ENCODE results near the gene SLC25A34.
A peak's percentile ranks its signal among the peaks of the same experiment; 100 is the strongest.

Gene SLC25A34

DNA sequence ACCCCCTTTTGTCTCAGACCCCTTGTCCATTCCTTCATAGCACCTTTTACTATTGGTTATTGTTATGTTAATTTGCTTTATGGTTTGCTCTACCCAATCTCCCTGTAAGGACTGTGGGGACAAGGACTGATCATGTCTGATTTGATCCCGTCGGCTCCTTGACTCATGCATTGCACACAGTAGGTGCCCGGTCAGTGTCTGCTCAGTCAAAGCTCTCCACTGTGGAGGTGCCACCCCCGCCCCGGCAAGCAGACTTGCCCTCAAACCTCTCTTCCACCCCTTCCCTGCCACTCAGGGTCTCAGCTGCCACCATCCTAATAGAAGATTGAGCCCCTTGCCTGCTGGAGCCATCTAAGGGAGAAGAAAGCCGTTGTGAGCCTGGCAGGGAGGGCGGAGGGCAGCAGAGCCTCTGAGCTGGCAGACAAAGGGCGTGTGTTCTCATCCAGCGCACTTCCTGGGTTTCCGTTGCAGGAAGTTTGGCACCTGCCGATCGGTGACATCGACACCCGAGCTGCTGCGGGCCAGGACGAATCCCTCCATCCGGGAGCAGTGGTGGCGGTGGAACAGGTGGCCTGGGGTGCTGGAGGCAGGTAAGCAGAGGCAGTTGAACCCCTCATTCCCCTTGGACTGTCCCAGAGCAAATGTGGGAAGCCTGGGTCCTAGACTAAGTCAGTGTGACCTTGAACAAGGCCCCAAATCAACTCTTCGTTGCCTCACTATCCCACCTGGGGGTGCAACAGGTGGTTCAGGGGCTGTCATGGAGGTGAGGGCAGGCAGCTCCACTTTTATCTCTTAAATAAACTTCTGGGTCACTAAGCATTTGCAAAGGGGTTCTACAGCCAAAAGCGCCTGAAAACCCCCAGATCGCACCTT lies 20.3 kb downstream of the SLC25A34 start:
- DNase-seq (ENCODE audit: low spot score) = peak; percentile 37
- TF ChIP-seq, protein P1, sequence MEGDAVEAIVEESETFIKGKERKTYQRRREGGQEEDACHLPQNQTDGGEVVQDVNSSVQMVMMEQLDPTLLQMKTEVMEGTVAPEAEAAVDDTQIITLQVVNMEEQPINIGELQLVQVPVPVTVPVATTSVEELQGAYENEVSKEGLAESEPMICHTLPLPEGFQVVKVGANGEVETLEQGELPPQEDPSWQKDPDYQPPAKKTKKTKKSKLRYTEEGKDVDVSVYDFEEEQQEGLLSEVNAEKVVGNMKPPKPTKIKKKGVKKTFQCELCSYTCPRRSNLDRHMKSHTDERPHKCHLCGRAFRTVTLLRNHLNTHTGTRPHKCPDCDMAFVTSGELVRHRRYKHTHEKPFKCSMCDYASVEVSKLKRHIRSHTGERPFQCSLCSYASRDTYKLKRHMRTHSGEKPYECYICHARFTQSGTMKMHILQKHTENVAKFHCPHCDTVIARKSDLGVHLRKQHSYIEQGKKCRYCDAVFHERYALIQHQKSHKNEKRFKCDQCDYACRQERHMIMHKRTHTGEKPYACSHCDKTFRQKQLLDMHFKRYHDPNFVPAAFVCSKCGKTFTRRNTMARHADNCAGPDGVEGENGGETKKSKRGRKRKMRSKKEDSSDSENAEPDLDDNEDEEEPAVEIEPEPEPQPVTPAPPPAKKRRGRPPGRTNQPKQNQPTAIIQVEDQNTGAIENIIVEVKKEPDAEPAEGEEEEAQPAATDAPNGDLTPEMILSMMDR (conservative IDR thresholded peaks at IDR 0.05; ENCODE audit: low read depth) = no peak
- ChIA-PET CTCF (interaction anchor here (0.6 kb wide), 1 partner anchor 545 kb away, joined by 8 read pairs; no protein-coding TSS in a partner anchor), POLR2A (ENCODE audit: low non-redundant PET) (interaction anchor here (0.5 kb wide), 1 partner anchor 68 kb away, joined by 4 read pairs; no protein-coding TSS in a partner anchor)
- H3K27ac ChIP-seq = peak overlapping the region; percentile 98

DNA sequence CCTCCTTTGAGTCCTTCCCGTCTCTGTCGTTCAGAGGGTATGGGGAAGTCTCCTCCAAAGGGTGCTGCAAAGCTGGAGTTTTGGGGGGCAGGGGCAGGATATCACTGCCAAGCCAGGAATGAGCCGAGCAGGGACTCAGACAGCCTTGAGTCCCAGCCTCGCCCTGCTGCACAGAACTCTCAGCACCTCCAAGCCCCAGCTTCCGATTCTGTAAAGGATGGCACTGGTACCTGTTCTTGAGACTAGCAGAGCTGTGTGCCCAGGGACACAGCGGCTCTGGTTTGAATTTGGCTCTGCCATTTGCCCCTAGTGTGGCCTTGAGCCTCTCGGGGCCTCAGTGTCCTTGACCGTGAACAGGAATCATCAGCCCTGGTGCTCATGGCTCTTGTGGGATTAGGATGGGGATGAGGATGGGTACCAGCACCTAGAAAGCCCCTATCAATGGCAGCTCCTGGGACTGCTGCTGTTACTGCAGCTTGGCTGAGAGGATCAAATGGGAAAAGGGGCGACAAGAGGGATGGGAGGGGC lies 21.0 kb downstream of the SLC25A34 start:
- ChIA-PET POLR2A (ENCODE audit: low non-redundant PET) (interaction anchor here (0.5 kb wide), 2 partner anchors 34 to 67 kb away, joined by 4 read pairs; no protein-coding TSS in a partner anchor), CTCF (no interaction called here)
- TF ChIP-seq, protein P1 (conservative IDR thresholded peaks at IDR 0.05; ENCODE audit: low read depth) = no peak
- H3K27ac ChIP-seq = peak overlapping the region; percentile 98
- DNase-seq (ENCODE audit: low spot score) = no peak

DNA sequence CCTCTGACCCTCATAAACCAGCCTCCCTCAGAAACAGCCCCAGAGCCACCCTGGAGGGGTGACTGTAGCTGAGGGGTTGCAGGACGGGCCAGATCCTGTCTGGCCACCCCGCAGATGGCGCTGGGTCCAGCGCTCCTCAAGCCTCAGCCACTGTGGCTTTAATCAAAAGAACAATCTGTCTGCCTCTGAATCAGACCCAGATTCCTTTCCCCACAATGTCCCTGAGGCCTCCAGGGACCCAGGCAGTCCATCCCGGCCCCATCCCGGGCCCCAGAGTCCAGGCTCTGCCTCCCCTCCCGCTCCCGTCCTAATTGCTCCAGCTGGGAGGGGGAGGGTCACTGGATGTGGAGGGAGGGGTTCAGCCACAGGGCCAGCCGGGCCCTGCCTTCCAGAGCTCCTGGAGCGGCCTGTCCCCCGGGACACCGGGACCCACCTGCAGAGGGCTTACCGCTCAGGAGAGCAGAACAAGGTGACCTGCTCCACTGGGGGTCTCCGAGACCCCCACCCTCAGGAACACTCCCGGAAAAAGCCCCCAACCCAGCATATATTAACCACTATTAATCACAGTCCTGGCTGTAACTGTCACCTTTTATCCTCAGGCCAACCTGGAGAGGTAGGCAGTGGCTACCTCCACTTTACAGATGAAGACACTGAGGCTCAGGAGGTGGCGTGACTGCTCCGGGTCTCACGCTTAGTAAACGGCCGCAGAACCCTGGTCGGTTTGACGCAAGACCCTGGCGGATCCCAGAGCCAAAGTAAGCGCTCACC lies 21.7 kb downstream of the SLC25A34 start:
- CTCF ChIA-PET = no interaction called here

DNA sequence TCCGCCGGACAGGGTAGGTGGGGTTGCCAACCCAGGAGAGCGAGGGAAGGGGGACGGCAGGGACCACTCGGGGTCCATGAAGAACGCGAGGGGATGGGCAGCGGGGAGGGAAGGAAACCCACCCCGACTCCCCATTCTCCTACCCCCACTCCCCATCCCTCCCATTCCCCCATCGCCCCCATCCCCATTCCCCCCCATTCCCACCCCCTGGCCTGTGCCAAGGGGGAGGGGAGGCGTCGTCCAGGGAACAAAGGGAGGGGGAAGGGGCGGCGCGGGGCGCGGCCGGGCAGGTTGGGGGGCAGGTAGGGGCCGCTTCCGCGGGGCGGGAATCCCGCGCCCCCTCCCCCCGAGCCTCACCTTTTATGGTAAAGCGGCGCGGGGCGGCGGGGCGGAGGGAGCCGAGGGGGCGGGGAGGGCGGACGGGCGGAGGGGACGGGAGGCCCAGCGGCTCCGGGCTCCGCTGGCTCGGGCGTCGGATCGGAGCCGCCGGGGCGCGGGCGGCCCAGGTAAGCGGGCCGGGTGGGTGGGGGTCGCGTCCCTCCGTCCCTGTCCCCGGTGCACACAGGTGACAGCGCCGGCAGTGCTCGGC lies 22.4 kb downstream of the SLC25A34 start, which contains the start of gene FBLIM1:
TSS of gene FBLIM1 (plus strand) at position 453 of the 589 bp plus-strand sequence. CDS start 6,189 bp downstream, outside the sequence.
- TF ChIP-seq, protein P1 (conservative IDR thresholded peaks at IDR 0.05; ENCODE audit: low read depth) = no peak
- ChIA-PET POLR2A (ENCODE audit: low non-redundant PET) (no interaction called here), CTCF (no interaction called here)
- peak; percentile 48 for DNase-seq (ENCODE audit: low spot score)
- H3K27ac ChIP-seq = peak within 1 kb of the TSS; percentile 98

More for the DNA sequence above, 21.7 kb downstream of the SLC25A34 start:
- peak overlapping the region; percentile 98 for H3K27ac ChIP-seq
- TF ChIP-seq, protein P1 (conservative IDR thresholded peaks at IDR 0.05; ENCODE audit: low read depth) = no peak
- DNase-seq (ENCODE audit: low spot score) = no peak
- POLR2A ChIA-PET (ENCODE audit: low non-redundant PET) = interaction anchor here (0.5 kb wide), 1 partner anchor 33 kb away, joined by 4 read pairs; no protein-coding TSS in a partner anchor

DNA sequence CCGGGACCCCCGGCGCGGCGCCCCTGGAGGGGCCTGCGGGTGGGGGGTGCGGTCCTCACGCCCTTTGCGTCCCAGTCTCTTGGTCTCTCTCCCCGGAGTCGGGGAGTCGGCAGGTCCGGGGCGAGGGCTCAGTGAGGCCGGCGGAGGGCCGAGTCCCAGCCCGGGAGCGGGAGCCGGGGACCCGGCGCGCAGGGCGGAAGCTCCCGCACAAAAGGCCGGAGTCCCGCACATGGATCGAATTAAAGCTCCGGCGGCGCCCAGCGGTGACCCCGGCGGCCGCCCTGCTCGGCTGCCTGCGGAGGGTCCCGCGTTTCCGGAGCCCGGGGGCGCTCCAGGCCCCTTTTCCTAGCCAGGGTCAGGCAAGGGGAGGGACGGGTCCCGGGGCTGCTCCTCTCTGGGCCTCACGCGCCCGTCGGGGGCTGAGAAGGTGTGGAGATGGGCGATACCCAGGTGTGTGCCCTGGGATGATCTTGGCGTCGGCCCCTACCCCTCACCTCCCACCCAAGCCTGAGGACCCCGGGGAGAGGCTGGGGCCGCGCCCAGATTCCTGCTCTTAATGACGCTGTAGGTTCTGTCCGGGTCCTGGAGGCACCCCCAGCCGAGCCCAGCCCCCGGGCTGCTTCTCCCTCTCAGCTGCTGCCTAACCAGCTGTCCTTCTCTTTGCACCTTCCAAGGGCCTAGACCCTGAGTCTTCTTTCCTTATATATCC lies 23.0 kb downstream of the SLC25A34 start:
- CTCF ChIA-PET = interaction anchor here (0.7 to 1.1 kb wide), 2 partner anchors 18 to 86 kb away, joined by 3 to 4 read pairs; no protein-coding TSS in a partner anchor
- peak overlapping the region; percentile 98 for H3K27ac ChIP-seq

More for the DNA sequence above, 23.0 kb downstream of the SLC25A34 start:
- POLR2A ChIA-PET (ENCODE audit: low non-redundant PET) = no interaction called here
- TF ChIP-seq, protein P1 (conservative IDR thresholded peaks at IDR 0.05; ENCODE audit: low read depth) = no peak
- DNase-seq (ENCODE audit: low spot score) = peak; percentile 45
